ENCODE measurements around the gene TSSK6. TPM values are rescaled to one million over a fixed set of nuclear protein-coding genes. Genes with fewer than 3 reads are reported as not detected.

The TSSK6 gene
- total and polyA plus RNA-seq, 2 of the 4 experiments (the other 2 are of a cell fraction) = 1.3 to 2.2 TPM

DNA sequence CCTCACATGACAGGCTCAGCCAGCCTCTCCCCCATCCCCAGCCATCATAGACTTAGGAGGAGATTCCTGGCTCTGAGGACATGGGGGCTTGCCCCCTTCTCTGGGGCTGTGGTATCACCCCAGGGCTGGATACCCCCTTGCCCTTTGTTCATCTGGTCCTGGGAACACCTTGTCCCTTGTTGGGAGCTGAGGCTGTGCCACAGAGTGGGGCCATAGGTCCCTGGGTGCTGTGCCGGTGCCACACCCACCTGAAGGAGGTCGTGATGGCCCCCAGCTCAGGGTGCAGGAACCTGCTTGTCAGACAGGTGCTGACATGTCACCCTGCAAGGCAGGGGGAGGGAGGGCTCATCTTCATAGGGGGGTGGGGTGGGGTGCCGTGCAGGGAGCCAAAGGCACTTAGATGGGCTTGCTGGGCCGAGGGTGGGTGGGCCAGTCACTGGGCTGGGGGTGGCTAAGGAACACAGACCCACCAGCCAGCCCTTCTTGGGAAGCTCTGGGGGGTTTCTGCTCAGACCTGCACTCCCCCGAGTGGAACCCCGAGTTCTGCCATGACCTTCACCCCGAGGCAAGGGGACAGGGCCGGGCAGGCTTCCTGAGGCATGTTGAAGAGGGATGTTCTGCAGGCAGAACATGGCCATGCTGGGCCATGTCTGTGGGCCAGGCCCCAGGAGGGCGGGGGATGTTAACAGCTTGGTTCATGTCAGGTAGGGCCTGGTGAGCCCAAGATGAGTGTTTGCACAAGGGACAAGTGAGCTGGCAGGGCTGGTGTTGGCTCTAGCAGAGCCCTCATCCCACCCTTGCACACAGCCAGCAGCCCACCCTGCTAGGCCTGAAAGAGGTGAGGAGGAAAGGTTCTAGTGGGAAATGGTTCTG is 28.0 kb downstream of the TSSK6 start:
- no peak for DNase-seq
- Histone ChIP-seq H3K4me2 (ENCODE audit: low read depth, low read length) (no peak overlapping the region), H3K23ac (ENCODE audit: low read depth, low read length) (no peak overlapping the region), H4K20me1 (ENCODE audit: insufficient read depth, low read length) (peaks cover 7% of the 10 kb centered on the region; the same call in 1 of the 2 replicates), H2AK9ac (replicated peaks; ENCODE audit: low read depth, low read length, poor library complexity) (peak overlapping the region; percentile 73), H2AK5ac (ENCODE audit: low read depth, low read length) (peak overlapping the region; percentile 90; the same call in 1 of the 2 replicates), H3K9ac (ENCODE audit: low read depth, low read length) (no peak overlapping the region), H3K4ac (ENCODE audit: low read depth, low read length) (peak overlapping the region; percentile 96), H2BK15ac (ENCODE audit: low read depth, low read length) (no peak overlapping the region), H4K8ac (ENCODE audit: low read depth in 2 of 2, low read length in 2 of 2) (peak overlapping the region in 1 of 2 experiments; percentile 94; a peak in 1 of 4 replicates), H3K36me3 (ENCODE audit: control insufficient read depth, insufficient read depth, low read length) (peaks cover 7% of the 10 kb centered on the region), H2BK120ac (ENCODE audit: low read depth, low read length) (no peak overlapping the region), H2AFZ (replicated peaks; ENCODE audit: low read length, poor library complexity) (no peak overlapping the region), H3K9me3 (ENCODE audit: control insufficient read depth, insufficient read depth, low read length) (no peaks in the 10 kb centered on the region), H3K14ac (replicated peaks; ENCODE audit: low read depth, low read length) (0 out of 2 replicates have a peak overlapping the region, but pooled peaks have one; percentile 18), H3K9me1 (ENCODE audit: insufficient read depth, low read length) (peaks cover 25% of the 10 kb centered on the region), H3K56ac (ENCODE audit: extremely low read depth, insufficient read depth, low read length) (no peak overlapping the region), H2BK20ac (ENCODE audit: low read depth, low read length) (no peak overlapping the region), H4K5ac (ENCODE audit: low read depth, low read length) (no peak overlapping the region), H3K4me3 (ENCODE audit: insufficient read depth, low read depth, low read length) (no peak overlapping the region), H4K91ac (ENCODE audit: insufficient read depth, low read depth, low read length) (peak overlapping the region; percentile 83; the same call in 1 of the 2 replicates), H3K27ac (ENCODE audit: insufficient read depth, low read length) (0 out of 2 replicates have a peak overlapping the region, but pooled peaks have one; percentile 3), H3K79me1 (ENCODE audit: low read depth in 1 of 2, low read length in 2 of 2) (peaks cover 18 to 86% of the 10 kb centered on the region in 2 experiments), H3K4me1 (ENCODE audit: control insufficient read depth, insufficient read depth, low read length) (peaks cover 45% of the 10 kb centered on the region), H2BK5ac (ENCODE audit: low read depth, low read length, poor library complexity, severe bottlenecking) (no peak overlapping the region), H3K18ac (ENCODE audit: low read depth, low read length) (no peak overlapping the region), H3K27me3 (ENCODE audit: control insufficient read depth, insufficient read depth, low read length) (no peaks in the 10 kb centered on the region)
- ChIA-PET CTCF (no interaction called here), POLR2A (ENCODE audit: unreplicated experiment) (no interaction called here)
- TF ChIP-seq SMC3 (IDR thresholded peaks at IDR 0.05; ENCODE audit: low read depth, low read length) (no peak), RAD21 (IDR thresholded peaks at IDR 0.05; ENCODE audit: low read length) (no peak), MXI1 (IDR thresholded peaks at IDR 0.05; ENCODE audit: borderline replicate concordance, low read depth, low read length) (no peak)
- TF ChIP-seq, protein P1, sequence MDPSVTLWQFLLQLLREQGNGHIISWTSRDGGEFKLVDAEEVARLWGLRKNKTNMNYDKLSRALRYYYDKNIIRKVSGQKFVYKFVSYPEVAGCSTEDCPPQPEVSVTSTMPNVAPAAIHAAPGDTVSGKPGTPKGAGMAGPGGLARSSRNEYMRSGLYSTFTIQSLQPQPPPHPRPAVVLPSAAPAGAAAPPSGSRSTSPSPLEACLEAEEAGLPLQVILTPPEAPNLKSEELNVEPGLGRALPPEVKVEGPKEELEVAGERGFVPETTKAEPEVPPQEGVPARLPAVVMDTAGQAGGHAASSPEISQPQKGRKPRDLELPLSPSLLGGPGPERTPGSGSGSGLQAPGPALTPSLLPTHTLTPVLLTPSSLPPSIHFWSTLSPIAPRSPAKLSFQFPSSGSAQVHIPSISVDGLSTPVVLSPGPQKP (IDR thresholded peaks at IDR 0.05; ENCODE audit: borderline replicate concordance, low read depth, low read length) = no peak
- in situ Hi-C loops (cut with MboI; ENCODE audit: low sequenced_read_pairs) (no loop called here), intact Hi-C loops (cut with micrococcal nuclease) (loop anchor here (5.0 kb wide), 1 partner anchor 100 kb away; no protein-coding TSS in a partner anchor), dilution Hi-C loops (cut with HindIII; ENCODE audit: low sequenced_read_pairs, unreplicated experiment) (no loop called here)
- no TSS peak for BruUV-seq (replicated peaks)
- WGBS, 2 experiments (ENCODE audit: extremely low coverage in 2 of 2, insufficient read length in 1 of 2) = 80% methylated on average over 3 of the region's 9 CpGs; no CpG with 5 or more reads in 1 of the 2 experiments
- ATAC-seq (ENCODE audit: low read depth) = no peak

All from IMR-90 (cell line).